DMS114 treated with DMSO at 0.1 percent for 48 hours (cell line): ENCODE data around the gene GGA1.
"Not testable (repeated sequence)": the region's sequence is repeated elsewhere in the genome, so short reads cannot be mapped to it uniquely, and the experiment has no call there.

ENCODE experiments used
- DNase-seq: peaks from one replicate; lab custom pipeline; 2025; ENCODE audit not compliant: unreplicated experiment; lab: John Stamatoyannopoulos, UW

The GGA1 gene

GRCh38 chr22:37569921-37570660, 38.5 kb upstream of the GGA1 start:
- DNase-seq = no peak

GRCh38 chr22:37570661-37570976, 38.0 kb upstream of the GGA1 start:
- no peak for DNase-seq

GRCh38 chr22:37571258-37571991, 37.2 kb upstream of the GGA1 start:
- no peak for DNase-seq

- no peak for DNase-seq
Measured at GRCh38 chr22:37571992-37572373, 36.7 kb upstream of the GGA1 start.

GRCh38 chr22:37575490-37576003, 33.1 kb upstream of the GGA1 start:
- no peak for DNase-seq

GRCh38 chr22:37578002-37578401, 30.6 kb upstream of the GGA1 start:
- no peak for DNase-seq

GRCh38 chr22:37581504-37581903, 27.1 kb upstream of the GGA1 start:
- no peak for DNase-seq

- no peak for DNase-seq
Measured at GRCh38 chr22:37582526-37582925, 26.1 kb upstream of the GGA1 start.

GRCh38 chr22:37588546-37589215, 20.0 kb upstream of the GGA1 start:
- DNase-seq = no peak

- no peak for DNase-seq
Measured at GRCh38 chr22:37589636-37590035, 19.0 kb upstream of the GGA1 start.

GRCh38 chr22:37591081-37591480, 17.6 kb upstream of the GGA1 start:
- not testable (repeated sequence) for DNase-seq

GRCh38 chr22:37591823-37592404, 16.7 kb upstream of the GGA1 start:
- DNase-seq = no peak

- no peak for DNase-seq
Measured at GRCh38 chr22:37594237-37594636, 14.4 kb upstream of the GGA1 start.

GRCh38 chr22:37599153-37599552, 9.5 kb upstream of the GGA1 start:
- no peak for DNase-seq

GRCh38 chr22:37601203-37601539, 7.5 kb upstream of the GGA1 start:
- DNase-seq = no peak

- no peak for DNase-seq
Measured at GRCh38 chr22:37601540-37602442, 6.8 kb upstream of the GGA1 start.

GRCh38 chr22:37602546-37603277, 5.9 kb upstream of the GGA1 start:
- DNase-seq = not testable (repeated sequence)

- no peak for DNase-seq
Measured at GRCh38 chr22:37604074-37604473, 4.6 kb upstream of the GGA1 start.

- DNase-seq = no peak
Measured at GRCh38 chr22:37604875-37605274, 3.8 kb upstream of the GGA1 start.
